ENCODE measurements around the gene TSPAN32. TPM values are rescaled to one million over a fixed set of nuclear protein-coding genes. Genes with fewer than 3 reads are reported as not detected.

Gene TSPAN32
- total and polyA plus RNA-seq, 10 of the 15 experiments (the other 5 are each of a cell fraction or from before 2014, with no cell fraction given), result 0.08 TPM; not detected in 9

GRCh38 chr11:2293984-2294925, 7.6 kb upstream of the TSPAN32 start (continued):
- TF ChIP-seq NFYA (IDR thresholded peaks at IDR 0.05; ENCODE audit: borderline replicate concordance, low read depth, low read length) (no peak), MYC (IDR thresholded peaks at IDR 0.05; ENCODE audit: insufficient read depth, insufficient read length, insufficient replicate concordance, low read length, severe bottlenecking) (no peak), POU2F2 (IDR thresholded peaks at IDR 0.05; ENCODE audit: borderline replicate concordance, low read depth, low read length) (no peak), EZH2 (IDR thresholded peaks at IDR 0.05; ENCODE audit: borderline replicate concordance, control insufficient read depth, low read depth, low read length) (no peak), NRF1 (conservative IDR thresholded peaks at IDR 0.05; ENCODE audit: low read depth, low read length) (no peak), RELA (IDR thresholded peaks at IDR 0.05; ENCODE audit: borderline replicate concordance, partially characterized antibody) (no peak), LARP7 (IDR thresholded peaks at IDR 0.05) (no peak), CBX3 (IDR thresholded peaks at IDR 0.05; ENCODE audit: borderline replicate concordance, low read depth) (no peak)

DNA sequence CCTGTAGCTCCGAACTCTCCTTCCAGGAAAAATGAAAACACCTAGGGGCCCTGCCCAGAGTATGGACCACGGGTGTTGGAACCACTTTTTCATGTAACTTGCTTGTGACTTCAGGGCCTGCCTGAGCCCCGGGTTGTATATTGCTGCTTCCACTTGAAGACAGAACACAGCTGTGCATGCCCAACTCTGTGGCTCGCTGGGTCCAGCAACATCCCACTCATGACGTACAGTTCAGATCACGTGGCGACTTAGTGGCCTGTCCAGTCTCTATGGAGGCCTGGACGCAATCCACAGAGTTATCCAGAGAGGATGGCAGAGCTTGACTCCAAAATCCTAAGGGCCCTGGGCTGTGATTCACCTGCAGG, 6.9 kb upstream of the TSPAN32 start:
- in situ Hi-C loops (cut with MboI) (no loop called here), intact Hi-C loops (cut with micrococcal nuclease; ENCODE audit: unreplicated experiment) (loop anchor here (5.0 kb wide), 1 partner anchor 98 kb away; no protein-coding TSS in a partner anchor)
- H3K4me2 ChIP-seq (ENCODE audit: control insufficient read depth, insufficient read depth), result no peak overlapping the region
- no peaks in the 10 kb centered on the region for H3K36me3 ChIP-seq (ENCODE audit: control insufficient read depth in 2 of 2, insufficient read depth in 2 of 2, low read length in 1 of 2)
- no peak overlapping the region for H3K4me3 ChIP-seq
- H4K20me1 ChIP-seq (ENCODE audit: control insufficient read depth, insufficient read depth), result no peaks in the 10 kb centered on the region
- H3K9me3 ChIP-seq (replicated peaks; ENCODE audit: control insufficient read depth, insufficient read depth, low read length), result no peaks in the 10 kb centered on the region
- no peak overlapping the region for H3K9ac ChIP-seq (ENCODE audit: control insufficient read depth, insufficient read depth, low read length)
- H2AFZ ChIP-seq (ENCODE audit: control insufficient read depth, low read depth, low read length), result no peak overlapping the region
- FAIRE-seq, result no peak
- H3K27me3 ChIP-seq (replicated peaks in 1 of 2; ENCODE audit: control insufficient read depth in 2 of 2, insufficient read depth in 2 of 2, low read length in 1 of 2), result no peaks in the 10 kb centered on the region; a peak in 2 of 4 replicates
- WGBS (ENCODE audit: insufficient coverage, insufficient replicate concordance, low lambda C conversion rate, missing lambda C conversion rate), result 7% methylated on average over 8 of the region's 8 CpGs
- no TSS peak for BruUV-seq (replicated peaks)
- ChIA-PET POLR2A (no interaction called here), SMC1A (ENCODE audit: uncharacterized antibody, unreplicated experiment) (no interaction called here), RAD21 (ENCODE audit: unreplicated experiment) (no interaction called here), CTCF (interaction anchor here (0.9 to 1.1 kb wide), 2 partner anchors 125 to 126 kb away, joined by 3 read pairs; no protein-coding TSS in a partner anchor)
- no peak overlapping the region for H3K27ac ChIP-seq (ENCODE audit: control insufficient read depth, insufficient read depth)
- DNase-seq (ENCODE audit: low read depth, low spot score), result no peak
- no peaks in the 10 kb centered on the region for H3K79me2 ChIP-seq (ENCODE audit: control insufficient read depth, insufficient read depth, low read length)
- no peaks in the 10 kb centered on the region for H3K4me1 ChIP-seq (ENCODE audit: control insufficient read depth, insufficient read depth, low read length)
- no peak for ATAC-seq
- TF ChIP-seq CBFB (IDR thresholded peaks at IDR 0.05; ENCODE audit: low read depth) (no peak), PRDM15 (CRISPR knock-in tag; IDR thresholded peaks at IDR 0.05) (no peak), NBN (IDR thresholded peaks at IDR 0.05) (no peak), TCF3 (IDR thresholded peaks at IDR 0.05; ENCODE audit: borderline replicate concordance, insufficient read depth, low read depth, low read length) (no peak)
- TF ChIP-seq, protein P1, sequence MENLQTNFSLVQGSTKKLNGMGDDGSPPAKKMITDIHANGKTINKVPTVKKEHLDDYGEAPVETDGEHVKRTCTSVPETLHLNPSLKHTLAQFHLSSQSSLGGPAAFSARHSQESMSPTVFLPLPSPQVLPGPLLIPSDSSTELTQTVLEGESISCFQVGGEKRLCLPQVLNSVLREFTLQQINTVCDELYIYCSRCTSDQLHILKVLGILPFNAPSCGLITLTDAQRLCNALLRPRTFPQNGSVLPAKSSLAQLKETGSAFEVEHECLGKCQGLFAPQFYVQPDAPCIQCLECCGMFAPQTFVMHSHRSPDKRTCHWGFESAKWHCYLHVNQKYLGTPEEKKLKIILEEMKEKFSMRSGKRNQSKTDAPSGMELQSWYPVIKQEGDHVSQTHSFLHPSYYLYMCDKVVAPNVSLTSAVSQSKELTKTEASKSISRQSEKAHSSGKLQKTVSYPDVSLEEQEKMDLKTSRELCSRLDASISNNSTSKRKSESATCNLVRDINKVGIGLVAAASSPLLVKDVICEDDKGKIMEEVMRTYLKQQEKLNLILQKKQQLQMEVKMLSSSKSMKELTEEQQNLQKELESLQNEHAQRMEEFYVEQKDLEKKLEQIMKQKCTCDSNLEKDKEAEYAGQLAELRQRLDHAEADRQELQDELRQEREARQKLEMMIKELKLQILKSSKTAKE (IDR thresholded peaks at IDR 0.05; ENCODE audit: low read depth, poor library complexity, severe bottlenecking), result no peak
- TF ChIP-seq, protein P2, sequence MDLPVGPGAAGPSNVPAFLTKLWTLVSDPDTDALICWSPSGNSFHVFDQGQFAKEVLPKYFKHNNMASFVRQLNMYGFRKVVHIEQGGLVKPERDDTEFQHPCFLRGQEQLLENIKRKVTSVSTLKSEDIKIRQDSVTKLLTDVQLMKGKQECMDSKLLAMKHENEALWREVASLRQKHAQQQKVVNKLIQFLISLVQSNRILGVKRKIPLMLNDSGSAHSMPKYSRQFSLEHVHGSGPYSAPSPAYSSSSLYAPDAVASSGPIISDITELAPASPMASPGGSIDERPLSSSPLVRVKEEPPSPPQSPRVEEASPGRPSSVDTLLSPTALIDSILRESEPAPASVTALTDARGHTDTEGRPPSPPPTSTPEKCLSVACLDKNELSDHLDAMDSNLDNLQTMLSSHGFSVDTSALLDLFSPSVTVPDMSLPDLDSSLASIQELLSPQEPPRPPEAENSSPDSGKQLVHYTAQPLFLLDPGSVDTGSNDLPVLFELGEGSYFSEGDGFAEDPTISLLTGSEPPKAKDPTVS (IDR thresholded peaks at IDR 0.05; ENCODE audit: low read depth, low read length), result no peak

Measured in GM12878 (cell line).